HG03039 (cell line): ENCODE data around the gene DKK3.

Source experiments
- ATAC-seq: cut with Tn5 transposase; IDR thresholded peaks from one replicate; pipeline ENCODE4 v1.9.1; 2021; ENCODE audit warnings: mild to moderate bottlenecking, moderate library complexity; ENCODE audit not compliant: unreplicated experiment

DKK3 gene

GRCh38 chr11:12006552-12007229 lies 1.7 kb downstream of the DKK3 start:
- no peak for ATAC-seq

- no peak for ATAC-seq
Observed at GRCh38 chr11:12005476-12005875, 3.0 kb downstream of the DKK3 start.

- ATAC-seq = no peak
Observed at GRCh38 chr11:12005061-12005460, 3.4 kb downstream of the DKK3 start.

GRCh38 chr11:12003815-12004214 lies 4.6 kb downstream of the DKK3 start:
- ATAC-seq = no peak

GRCh38 chr11:12003336-12003735 lies 5.1 kb downstream of the DKK3 start:
- no peak for ATAC-seq

GRCh38 chr11:12001186-12001585 lies 7.2 kb downstream of the DKK3 start:
- ATAC-seq = no peak

- ATAC-seq = no peak
Observed at GRCh38 chr11:11998091-11998781, 10.2 kb downstream of the DKK3 start.

- no peak for ATAC-seq
Observed at GRCh38 chr11:11997049-11997322, 11.4 kb downstream of the DKK3 start.

GRCh38 chr11:11996321-11997048 lies 11.9 kb downstream of the DKK3 start:
- no peak for ATAC-seq

- no peak for ATAC-seq
Observed at GRCh38 chr11:11995601-11996000, 12.8 kb downstream of the DKK3 start.

- no peak for ATAC-seq
Observed at GRCh38 chr11:11993839-11994238, 14.6 kb downstream of the DKK3 start.

GRCh38 chr11:11992257-11993212 lies 15.9 kb downstream of the DKK3 start:
- no peak for ATAC-seq

GRCh38 chr11:11989774-11990744 lies 18.4 kb downstream of the DKK3 start:
- ATAC-seq = no peak

- ATAC-seq = no peak
Observed at GRCh38 chr11:11988681-11989261, 19.7 kb downstream of the DKK3 start.

GRCh38 chr11:11988099-11988651 lies 20.3 kb downstream of the DKK3 start:
- no peak for ATAC-seq

- no peak for ATAC-seq
Observed at GRCh38 chr11:11987503-11988022, 20.9 kb downstream of the DKK3 start.

- ATAC-seq = no peak
Observed at GRCh38 chr11:11985954-11986949, 22.2 kb downstream of the DKK3 start.
